Activated naive CD8-positive, alpha-beta T cell (primary cell): ENCODE data around the gene ATAD3A.
"Not testable (repeated sequence)": the region's sequence is repeated elsewhere in the genome, so short reads cannot be mapped to it uniquely, and the experiment has no call there.

Experiments
- H3K27ac Mint-ChIP-seq: one replicate; pipeline ENCODE4 v1.8.0; 2021; ENCODE audit warnings: mixed read lengths
- H3K27me3 Mint-ChIP-seq: one replicate; pipeline ENCODE4 v1.8.0; 2021; ENCODE audit warnings: mixed read lengths
- H3K36me3 Mint-ChIP-seq: one replicate; pipeline ENCODE4 v1.8.0; 2021; ENCODE audit warnings: mixed read lengths
- H3K4me1 Mint-ChIP-seq: one replicate; pipeline ENCODE4 v1.8.0; 2021; ENCODE audit warnings: low read depth, mixed read lengths
- H3K4me3 Mint-ChIP-seq: one replicate; pipeline ENCODE4 v1.8.0; 2021; ENCODE audit warnings: mild to moderate bottlenecking, mixed read lengths
- H3K9me3 Mint-ChIP-seq: one replicate; pipeline ENCODE4 v1.8.0; 2021; ENCODE audit warnings: low read depth, mixed read lengths

Gene ATAD3A

DNA sequence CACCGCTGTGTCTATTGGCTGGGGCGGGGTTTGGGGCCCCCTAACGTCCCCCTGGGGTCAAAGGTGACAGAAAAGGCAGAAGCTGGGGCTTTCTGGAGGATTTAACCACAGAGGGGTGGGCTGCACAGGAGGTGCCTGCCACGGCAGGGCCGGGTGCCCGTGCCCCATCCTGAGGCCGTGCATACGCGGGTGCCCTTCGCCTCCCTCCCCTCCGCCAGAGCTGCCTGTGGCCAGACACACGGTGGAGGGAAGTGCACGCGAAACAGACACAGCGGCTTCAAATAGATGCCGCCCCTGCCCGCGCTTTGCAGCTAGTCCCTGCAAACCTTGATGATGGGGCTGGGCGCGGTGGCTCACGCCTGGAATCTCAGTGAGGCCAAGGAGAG is 2.5 kb upstream of the ATAD3A start:
- not testable (repeated sequence) for H3K36me3 Mint-ChIP-seq, H3K9me3 Mint-ChIP-seq, H3K4me3 Mint-ChIP-seq, H3K27me3 Mint-ChIP-seq, H3K27ac Mint-ChIP-seq
- peaks cover 20% of the 10 kb centered on the region for H3K4me1 Mint-ChIP-seq

DNA sequence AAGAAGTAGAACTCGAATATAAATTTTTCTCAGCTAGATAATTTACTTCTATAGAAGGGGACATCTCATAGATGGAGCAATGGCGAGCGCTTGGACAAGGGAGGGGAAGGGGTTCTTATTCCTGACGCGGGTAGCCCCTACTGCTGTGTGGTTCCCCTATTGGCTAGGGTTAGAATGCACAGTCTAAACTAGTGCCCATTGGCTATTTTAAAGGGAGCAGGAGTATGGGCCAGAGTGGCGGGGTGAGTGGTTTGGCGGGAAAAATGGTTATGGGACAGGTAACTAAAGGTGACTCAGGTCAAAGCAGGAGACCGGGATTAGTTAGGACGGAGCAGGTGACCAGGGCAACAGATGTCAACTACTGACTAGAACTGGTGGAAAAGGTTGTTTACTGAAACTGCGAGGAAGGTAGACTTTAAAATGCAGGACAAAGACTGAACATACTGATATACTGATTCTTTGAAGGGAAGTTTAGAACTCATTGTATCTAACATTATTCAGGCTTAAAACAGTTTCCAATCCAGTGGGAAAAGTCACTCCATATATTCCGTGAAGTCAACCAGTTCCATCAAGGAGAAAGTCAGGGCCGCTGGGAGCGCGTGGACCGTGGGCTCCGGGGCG is 940 bp upstream of the ATAD3A start:
- no peaks in the 10 kb centered on the region for H3K9me3 Mint-ChIP-seq
- peak overlapping the region; percentile 95 for H3K4me3 Mint-ChIP-seq
- H3K4me1 Mint-ChIP-seq, result peaks cover 11% of the 10 kb centered on the region
- no peaks in the 10 kb centered on the region for H3K27me3 Mint-ChIP-seq
- peak overlapping the region; percentile 87 for H3K27ac Mint-ChIP-seq
- no peaks in the 10 kb centered on the region for H3K36me3 Mint-ChIP-seq

DNA sequence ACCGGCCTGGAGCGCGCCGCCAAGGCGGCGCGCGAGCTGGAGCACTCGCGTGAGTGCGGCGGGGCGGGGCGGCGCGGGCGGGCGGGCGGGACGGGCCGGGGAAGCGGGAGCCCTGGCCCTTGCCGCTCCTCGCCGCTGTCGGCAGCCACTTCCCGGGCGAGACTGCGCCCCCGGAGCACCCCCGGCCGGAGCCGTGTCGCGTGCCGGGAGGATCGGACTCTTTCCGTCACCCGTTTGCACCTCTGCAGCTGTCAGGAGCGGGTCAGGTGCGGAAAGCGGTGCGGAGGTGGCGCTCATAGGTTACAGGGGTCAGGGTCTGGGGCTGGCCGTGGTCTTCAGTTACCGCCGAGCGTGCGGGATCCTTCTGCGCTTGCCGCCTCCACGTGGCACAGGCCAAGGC is 463 bp downstream of the ATAD3A start:
- peak overlapping the region; percentile 85 for H3K4me3 Mint-ChIP-seq
- peaks cover 10% of the 10 kb centered on the region for H3K4me1 Mint-ChIP-seq
- not testable (repeated sequence) for H3K9me3 Mint-ChIP-seq, H3K27me3 Mint-ChIP-seq, H3K36me3 Mint-ChIP-seq, H3K27ac Mint-ChIP-seq

DNA sequence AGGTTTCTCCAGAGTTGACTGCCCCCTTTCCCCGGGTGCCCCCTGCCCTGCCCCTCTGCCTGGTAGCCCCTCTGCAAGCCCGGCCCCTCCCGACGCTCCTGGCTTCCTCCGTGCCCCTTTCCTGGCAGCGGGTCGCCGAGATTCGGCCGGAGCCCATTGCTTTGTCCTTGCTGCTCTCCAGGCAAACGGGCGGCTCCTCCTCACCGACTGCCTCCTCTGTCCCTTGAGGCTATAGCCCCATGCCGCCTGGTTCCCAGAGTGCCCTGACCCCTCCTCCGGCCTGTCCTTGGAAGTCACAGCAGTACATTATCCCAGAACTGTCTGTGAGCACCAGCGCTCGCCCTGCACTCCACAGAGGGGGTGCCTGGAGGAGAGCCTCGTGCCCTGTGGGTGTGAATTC is 1.7 kb downstream of the ATAD3A start:
- H3K36me3 Mint-ChIP-seq, H3K27me3 Mint-ChIP-seq, H3K9me3 Mint-ChIP-seq, H3K27ac Mint-ChIP-seq: not testable (repeated sequence)
- H3K4me3 Mint-ChIP-seq, result peak overlapping the region; percentile 84
- H3K4me1 Mint-ChIP-seq, result peaks cover 10% of the 10 kb centered on the region

DNA sequence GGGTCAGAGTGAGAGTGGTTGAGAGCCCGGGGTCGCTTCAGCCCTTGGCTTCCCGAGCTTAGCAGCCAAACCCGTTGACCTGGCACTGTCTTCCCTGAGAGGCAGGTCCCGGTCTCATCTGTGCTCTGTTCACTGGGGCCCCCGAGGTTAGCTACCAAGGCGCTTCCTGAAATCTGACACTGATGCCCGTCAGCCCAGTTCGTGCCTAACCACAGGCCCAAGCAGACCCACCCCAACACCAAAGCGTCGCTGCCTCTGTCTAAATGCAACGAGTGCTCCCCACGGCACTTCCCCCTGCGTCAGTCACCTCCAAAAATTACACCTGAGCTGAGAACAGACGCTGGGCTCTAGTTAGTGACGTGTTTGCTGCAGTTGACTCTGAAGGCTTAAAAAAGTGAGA is 2.4 kb downstream of the ATAD3A start:
- not testable (repeated sequence) for H3K4me3 Mint-ChIP-seq, H3K9me3 Mint-ChIP-seq, H3K27me3 Mint-ChIP-seq, H3K36me3 Mint-ChIP-seq, H3K27ac Mint-ChIP-seq
- peaks cover 10% of the 10 kb centered on the region for H3K4me1 Mint-ChIP-seq

DNA sequence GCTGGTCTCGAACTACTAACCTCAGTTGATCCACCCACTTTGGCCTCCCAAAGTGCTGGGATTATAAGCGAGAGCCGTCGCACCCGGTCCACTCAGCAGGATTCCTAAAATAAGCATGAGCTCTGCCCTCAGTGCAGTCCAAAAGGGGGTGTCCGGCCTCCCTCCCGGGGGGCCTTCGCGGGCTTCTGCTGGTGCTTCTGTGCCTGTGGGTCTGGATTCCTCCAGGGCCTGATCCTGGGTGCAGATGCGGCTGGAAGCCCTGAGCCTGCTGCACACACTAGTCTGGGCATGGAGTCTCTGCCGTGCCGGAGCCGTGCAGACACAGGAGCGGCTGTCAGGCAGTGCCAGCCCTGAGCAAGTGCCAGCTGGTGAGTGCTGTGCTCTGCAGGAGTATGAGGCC is 5.0 kb downstream of the ATAD3A start:
- H3K27me3 Mint-ChIP-seq, H3K4me1 Mint-ChIP-seq, H3K4me3 Mint-ChIP-seq, H3K36me3 Mint-ChIP-seq, H3K27ac Mint-ChIP-seq, H3K9me3 Mint-ChIP-seq: not testable (repeated sequence)

DNA sequence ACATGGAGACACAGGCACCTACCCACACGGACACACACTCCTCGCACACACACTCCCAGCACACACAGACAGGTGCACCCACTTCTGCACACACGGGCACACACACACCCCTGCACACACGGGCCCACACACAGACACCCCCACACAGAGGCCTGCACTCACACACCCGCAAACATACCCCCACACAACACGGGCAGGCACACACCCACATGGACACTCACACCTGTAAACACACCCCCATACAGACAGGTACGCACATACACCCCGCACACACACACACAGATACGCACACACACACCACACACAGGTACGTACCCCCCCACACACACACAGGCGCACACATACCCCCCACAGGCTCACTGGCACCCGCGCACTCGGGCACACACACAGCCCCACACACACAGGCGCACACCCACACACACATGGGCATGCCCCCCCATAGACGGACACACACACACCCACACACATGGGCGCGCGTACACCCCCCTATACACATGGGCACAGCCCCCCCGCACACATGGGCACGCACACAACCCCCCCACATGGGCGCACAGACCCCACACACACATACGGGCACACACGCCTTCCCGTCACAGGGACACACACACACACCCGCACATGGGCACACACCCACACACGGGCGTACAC is 6.1 kb downstream of the ATAD3A start:
- H3K36me3 Mint-ChIP-seq, result no peaks in the 10 kb centered on the region
- H3K4me3 Mint-ChIP-seq, result no peak overlapping the region
- H3K27me3 Mint-ChIP-seq, result no peaks in the 10 kb centered on the region
- no peak overlapping the region for H3K27ac Mint-ChIP-seq
- H3K9me3 Mint-ChIP-seq, result no peaks in the 10 kb centered on the region
- H3K4me1 Mint-ChIP-seq, result peaks cover 4% of the 10 kb centered on the region

DNA sequence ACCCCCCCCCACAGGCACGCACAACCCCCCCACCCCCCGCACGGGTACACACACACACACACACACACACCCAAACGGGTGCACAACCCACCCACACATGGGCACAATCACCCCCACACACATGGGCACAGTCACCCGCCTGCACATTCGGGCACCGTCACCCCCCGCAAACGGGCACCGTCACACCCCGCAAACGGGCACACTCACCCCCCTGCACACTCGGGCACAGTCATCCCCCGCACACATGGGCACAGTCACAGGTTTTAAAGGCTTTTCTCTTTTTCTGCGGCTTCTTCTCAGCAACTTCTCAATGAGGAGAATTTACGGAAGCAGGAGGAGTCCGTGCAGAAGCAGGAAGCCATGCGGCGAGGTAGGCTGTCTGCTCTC is 6.7 kb downstream of the ATAD3A start:
- H3K4me3 Mint-ChIP-seq, H3K27me3 Mint-ChIP-seq, H3K9me3 Mint-ChIP-seq, H3K4me1 Mint-ChIP-seq, H3K36me3 Mint-ChIP-seq, H3K27ac Mint-ChIP-seq: not testable (repeated sequence)

DNA sequence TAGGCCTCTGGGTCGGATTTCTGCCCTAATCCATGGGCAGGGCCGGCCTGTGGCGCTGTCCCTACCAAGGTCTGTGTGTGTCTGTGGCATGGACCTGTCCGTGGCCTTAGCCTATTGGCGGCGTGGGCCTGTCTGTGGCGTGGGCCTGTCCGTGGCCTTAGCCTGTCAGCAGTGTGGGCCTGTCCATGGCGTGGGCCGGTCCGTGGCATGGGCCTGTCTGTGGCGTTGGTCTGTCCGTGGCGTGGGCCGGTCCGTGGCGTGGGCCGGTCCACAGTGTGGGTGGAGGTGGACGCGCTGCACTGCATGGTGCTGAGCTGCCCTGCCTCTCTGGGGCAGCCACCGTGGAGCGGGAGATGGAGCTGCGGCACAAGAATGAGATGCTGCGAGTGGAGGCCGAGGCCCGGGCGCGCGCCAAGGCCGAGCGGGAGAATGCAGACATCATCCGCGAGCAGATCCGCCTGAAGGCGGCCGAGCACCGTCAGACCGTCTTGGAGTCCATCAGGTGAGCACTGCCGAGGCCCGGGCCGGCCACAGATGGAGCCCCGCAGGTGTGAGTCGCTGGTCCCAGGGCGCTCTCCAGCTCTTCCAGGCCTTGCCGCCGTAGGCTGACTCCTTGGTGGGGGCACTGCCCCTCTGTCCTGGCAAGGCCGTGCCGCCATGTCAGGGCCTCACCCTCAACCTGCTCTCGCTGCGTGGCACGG is 8.0 kb downstream of the ATAD3A start:
- not testable (repeated sequence) for H3K27ac Mint-ChIP-seq

DNA sequence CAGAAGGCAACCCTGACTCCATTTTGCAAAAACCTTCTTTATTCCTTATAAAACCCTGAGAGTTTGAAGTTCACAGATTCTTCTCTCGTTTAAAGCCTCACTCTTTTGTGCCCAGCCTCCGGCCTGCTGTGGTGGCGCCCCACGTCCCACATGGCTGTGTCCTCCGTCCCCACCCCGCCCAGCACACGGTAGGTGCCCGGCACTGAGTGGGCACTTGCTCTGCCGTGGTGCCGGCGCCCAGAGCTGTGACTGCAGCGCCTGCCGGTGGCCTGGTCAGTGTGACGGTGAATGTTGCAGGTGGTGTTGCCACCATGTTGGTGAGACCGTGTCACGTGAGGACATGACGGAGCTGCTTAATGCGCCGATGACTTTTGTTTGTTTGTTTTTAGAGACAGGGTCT is 9.4 kb downstream of the ATAD3A start:
- Mint-ChIP-seq H3K4me1 (no peaks in the 10 kb centered on the region), H3K27ac (no peak overlapping the region), H3K4me3 (no peak overlapping the region), H3K27me3 (no peaks in the 10 kb centered on the region), H3K9me3 (no peaks in the 10 kb centered on the region), H3K36me3 (no peaks in the 10 kb centered on the region)

More for the DNA sequence above, 8.0 kb downstream of the ATAD3A start:
- H3K27me3 Mint-ChIP-seq, H3K4me1 Mint-ChIP-seq, H3K9me3 Mint-ChIP-seq, H3K36me3 Mint-ChIP-seq, H3K4me3 Mint-ChIP-seq: not testable (repeated sequence)

DNA sequence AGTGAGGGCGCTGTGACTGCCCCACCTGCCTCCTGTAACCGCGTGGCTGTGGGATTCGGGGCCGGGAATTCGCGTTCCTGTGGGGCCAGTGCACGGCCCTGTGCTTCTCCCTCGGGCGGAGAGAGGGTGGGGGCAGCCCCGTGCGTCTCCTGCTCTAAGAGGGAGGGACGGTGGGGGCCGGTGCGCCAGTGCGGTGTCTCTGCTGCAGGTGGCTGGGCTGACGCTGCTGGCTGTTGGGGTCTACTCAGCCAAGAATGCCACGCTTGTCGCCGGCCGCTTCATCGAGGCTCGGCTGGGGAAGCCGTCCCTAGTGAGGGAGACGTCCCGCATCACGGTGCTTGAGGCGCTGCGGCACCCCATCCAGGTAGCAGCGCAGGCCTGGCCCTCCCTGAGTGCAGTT is 10.6 kb downstream of the ATAD3A start:
- not testable (repeated sequence) for H3K4me1 Mint-ChIP-seq, H3K27ac Mint-ChIP-seq, H3K36me3 Mint-ChIP-seq, H3K4me3 Mint-ChIP-seq, H3K27me3 Mint-ChIP-seq, H3K9me3 Mint-ChIP-seq

DNA sequence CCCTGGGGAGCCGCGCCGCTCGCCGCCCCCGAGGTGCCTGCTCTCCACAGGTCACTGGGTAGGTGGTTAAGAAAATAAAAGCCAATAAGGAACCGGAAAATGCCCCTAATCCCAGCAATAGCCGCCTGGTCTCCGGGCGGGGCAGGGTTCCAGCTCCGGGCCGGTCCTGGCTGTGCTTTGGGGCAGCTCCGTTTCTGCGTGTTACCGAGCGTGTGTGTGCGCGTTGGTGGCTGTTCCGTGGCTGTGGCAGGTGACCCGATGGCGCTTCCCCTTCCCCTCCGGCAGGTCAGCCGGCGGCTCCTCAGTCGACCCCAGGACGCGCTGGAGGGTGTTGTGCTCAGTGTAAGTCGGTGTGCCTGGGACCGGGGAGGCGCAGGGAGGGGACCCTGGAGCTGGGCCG is 11.3 kb downstream of the ATAD3A start:
- H3K27ac Mint-ChIP-seq, H3K4me1 Mint-ChIP-seq, H3K36me3 Mint-ChIP-seq, H3K27me3 Mint-ChIP-seq, H3K4me3 Mint-ChIP-seq, H3K9me3 Mint-ChIP-seq: not testable (repeated sequence)

DNA sequence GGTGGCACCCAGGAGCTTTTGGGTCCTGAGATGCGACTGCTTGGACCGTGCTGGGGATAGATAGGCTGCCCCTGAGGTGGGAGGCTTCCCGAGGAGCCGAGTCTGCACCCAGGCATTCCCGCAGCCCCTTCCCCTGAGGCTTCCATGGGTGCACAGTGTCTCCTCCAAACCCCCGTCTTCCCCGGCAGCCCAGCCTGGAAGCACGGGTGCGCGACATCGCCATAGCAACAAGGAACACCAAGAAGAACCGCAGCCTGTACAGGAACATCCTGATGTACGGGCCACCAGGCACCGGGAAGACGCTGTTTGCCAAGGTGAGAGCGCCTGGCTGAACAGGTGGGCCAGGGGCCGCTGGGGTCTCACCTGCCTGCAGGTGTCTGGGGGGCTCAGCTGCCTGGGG is 11.7 kb downstream of the ATAD3A start:
- not testable (repeated sequence) for H3K9me3 Mint-ChIP-seq, H3K27me3 Mint-ChIP-seq, H3K4me1 Mint-ChIP-seq, H3K27ac Mint-ChIP-seq, H3K4me3 Mint-ChIP-seq, H3K36me3 Mint-ChIP-seq

DNA sequence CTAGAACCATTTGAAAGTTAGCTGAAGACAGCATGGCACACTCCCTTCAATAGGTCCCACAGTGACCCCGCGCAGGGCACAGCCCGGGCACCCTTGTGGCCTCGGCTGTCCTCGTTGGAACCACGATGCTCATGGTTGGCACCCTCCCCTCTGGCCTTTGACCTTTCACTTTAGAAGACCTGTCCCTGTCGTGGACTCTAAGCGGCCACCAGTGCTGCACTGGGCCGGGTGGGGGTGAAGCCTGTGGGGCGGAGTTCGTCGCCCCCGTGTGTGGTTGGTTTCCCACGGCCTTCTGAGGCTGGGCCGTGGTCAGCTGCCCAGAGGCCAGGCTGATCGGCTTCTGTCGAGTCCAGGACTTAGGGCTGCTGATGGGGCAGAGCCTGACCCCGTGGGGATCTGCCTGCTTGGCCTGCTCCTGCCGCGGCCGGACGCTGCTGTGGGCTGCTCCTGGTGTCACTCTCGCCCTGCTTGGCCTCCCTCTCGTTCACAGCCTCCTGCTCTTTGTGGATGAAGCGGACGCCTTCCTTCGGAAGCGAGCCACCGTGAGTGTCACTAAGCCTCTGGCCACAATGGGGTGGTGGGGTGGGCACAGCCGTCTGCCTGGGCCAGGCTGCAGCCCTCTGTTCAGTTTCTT is 12.9 kb downstream of the ATAD3A start:
- H3K36me3 Mint-ChIP-seq, H3K4me3 Mint-ChIP-seq, H3K27me3 Mint-ChIP-seq: not testable (repeated sequence)

DNA sequence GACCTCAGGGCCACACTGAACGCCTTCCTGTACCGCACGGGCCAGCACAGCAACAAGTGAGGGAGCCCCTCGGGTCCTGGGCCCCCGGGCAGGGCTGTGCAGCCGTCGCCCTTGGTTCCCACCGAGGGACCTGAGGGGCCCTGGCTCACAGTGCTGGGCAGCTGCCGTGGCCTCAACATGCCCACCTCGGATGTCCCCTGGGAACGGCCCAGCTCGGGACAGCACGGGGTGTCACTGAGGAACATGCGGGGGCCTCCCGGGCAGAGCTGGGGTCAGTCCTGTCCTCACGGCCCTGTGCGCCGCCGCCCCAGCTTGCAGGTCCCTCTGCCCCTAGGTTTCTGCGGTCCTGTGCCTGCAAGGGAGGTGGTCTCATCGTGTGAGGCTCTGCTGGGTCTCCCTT is 14.5 kb downstream of the ATAD3A start:
- not testable (repeated sequence) for H3K4me1 Mint-ChIP-seq, H3K4me3 Mint-ChIP-seq, H3K27ac Mint-ChIP-seq, H3K9me3 Mint-ChIP-seq, H3K27me3 Mint-ChIP-seq, H3K36me3 Mint-ChIP-seq

More for the DNA sequence above, 12.9 kb downstream of the ATAD3A start:
- not testable (repeated sequence) for H3K9me3 Mint-ChIP-seq, H3K4me1 Mint-ChIP-seq, H3K27ac Mint-ChIP-seq
